Stimulated activated CD4-positive, alpha-beta T cell treated with anti-CD3 and anti-CD28 coated beads, Interleukin-4, amount 100 ng/mL, for 1 hour (primary cell): ENCODE measurements around the gene CHPT1.
"Not testable (repeated sequence)": the region's sequence is repeated elsewhere in the genome, so short reads cannot be mapped to it uniquely, and the experiment has no call there.

Experiments
- DNase-seq: peaks from one replicate; pipeline ENCODE4 v3.0.0-alpha.2; 2020

CHPT1 gene

DNA sequence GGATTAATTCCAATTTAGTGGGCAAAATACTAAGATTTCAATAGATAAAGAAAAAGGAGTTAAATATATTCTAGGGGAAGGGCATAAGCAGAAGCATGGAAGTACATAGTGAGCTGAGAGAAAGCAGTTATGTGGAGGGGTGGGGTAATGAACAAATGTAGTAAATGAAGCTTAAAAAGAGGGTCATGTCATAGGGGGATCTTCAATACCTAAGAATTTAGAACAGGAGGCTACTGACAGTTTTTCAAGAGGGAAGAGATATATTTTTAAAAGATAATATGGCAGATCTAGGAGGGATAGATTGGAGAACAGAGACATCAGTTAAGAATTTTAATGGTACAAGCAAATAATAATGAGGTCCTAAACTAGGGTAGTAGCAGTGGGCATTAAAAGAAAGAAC, 32.4 kb downstream of the CHPT1 start:
- no peak for DNase-seq

DNA sequence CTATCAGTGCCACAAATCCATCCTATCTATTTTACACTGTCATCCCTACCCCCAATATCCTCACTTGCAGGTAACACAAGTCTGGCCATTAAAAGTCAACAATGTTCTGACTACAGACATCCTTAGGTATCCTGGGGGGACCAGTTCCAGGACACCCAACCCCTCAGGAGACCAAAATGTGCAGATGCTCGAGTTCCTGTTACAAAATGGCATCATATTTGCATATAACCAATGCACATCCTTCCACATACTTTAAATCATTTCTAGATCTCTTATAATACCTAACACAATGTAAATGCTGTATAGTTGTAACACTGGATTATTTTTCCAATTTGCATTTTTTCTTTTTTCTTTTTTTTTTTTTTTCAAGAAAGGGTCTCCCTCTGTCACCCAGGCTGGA, 34.9 kb downstream of the CHPT1 start:
- DNase-seq = no peak

DNA sequence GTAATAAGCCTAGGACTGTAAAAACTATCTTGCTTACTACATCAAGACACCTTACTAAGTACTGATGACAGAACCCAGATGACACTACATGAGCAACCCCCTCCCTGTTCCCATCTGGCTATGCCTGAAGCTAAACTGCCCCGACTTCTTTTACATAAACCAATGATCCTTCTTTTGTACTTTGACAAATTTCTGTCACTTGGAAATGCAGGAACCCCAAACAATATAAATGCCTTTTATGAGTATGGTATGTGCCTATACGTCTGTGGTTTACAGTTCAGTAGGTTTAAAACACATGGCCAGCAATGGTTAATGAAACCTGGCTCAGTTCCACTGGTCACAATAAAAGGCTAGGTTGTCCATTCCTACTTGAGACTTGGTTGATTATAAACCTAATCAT, 35.7 kb downstream of the CHPT1 start:
- no peak for DNase-seq

DNA sequence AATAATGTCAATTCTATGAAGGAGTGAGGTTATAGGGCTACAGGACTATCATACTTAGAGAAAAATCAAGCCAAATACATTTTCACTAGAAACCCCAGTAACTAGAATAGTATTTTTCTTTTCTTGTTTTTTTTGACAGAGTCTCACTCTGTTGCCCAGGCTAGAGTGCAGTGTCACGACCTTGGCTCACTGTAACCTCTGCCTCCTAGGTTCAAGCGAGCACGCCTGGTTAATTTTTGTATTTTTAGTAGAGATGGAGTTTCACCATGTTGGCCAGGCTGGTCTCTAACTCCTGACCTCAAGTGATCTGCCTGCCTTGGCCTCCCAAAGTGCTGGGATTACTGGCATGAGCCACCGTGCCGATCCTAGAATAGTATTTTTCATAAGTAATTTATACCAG, 37.0 kb downstream of the CHPT1 start:
- not testable (repeated sequence) for DNase-seq

DNA sequence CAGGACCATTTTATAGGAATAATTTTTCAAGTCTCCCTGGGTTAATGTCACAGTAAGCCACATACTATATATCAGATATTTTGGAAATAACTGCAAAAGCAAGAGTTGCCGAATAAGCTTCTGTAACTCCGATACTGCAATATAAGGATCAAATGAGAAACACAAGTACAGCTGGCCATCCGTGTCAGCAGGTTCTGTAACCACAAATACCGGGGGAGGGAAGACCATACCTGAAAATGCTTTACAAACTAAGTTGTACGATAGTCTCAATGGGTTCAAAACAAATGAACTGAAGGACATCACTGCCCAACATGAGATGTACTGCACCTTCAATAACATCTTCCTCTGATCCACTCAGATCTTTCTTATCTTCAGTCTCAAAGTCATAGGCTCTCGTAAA, 40.0 kb downstream of the CHPT1 start:
- DNase-seq = no peak

DNA sequence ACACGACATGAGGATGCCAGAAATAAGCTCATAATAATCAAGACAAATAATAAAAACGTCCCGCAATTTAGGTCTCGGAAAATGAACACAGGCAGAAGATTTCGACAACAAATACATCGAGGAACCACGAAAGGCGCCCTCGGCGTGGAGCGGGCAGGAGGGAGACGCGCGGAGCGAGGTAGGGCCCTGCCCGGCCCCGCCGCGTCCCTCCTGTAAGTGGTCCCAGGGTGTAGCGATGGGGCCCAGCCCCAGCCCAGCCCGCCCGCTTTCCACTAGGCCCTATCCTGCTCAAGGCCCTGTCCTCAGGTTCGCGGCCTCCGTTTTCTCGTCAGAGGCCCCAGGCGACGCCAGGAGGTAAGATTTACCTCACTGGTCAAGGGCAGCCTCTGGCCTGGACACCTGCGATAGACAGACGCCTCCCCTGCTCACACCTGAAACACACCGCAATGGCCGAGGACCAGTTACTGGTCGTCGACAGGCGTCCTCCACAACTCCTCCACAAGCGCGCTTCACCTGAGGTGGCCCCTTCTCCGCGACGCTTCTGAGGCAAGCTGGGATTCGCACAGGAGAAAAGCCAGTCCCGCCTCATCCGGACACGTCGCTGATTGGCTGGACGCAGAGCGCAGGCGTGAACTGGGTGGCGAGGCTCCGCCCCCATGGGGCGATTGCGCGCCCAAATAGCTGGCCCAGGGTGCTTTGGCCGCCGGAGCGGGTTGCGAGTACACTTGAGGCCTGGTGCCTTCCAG, 41.7 kb downstream of the CHPT1 start, which contains the start of gene SYCP3:
TSS of gene SYCP3 (minus strand) at position 543 of the 746 bp plus-strand sequence. CDS start 1,527 bp downstream, outside the sequence.
- DNase-seq = no peak

DNA sequence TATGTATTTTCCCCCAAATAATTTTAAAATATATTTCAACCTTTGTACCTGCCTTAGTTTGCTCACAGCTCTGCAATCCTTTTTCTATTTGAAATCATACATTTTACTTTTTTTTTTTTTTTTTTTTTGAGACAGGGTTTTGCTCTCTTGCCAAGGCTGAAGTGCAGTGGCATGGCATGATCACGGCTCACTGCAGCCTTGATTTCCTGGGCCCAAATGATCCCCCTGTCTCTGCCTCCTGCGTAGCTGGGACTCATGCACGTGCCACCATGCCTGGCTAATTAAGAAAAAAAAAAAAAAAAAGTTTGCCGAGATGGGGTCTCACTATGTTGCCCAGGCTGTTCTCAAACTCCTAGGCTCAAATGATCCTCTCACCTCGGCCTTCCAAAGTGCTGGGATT, 43.1 kb downstream of the CHPT1 start:
- no peak for DNase-seq

DNA sequence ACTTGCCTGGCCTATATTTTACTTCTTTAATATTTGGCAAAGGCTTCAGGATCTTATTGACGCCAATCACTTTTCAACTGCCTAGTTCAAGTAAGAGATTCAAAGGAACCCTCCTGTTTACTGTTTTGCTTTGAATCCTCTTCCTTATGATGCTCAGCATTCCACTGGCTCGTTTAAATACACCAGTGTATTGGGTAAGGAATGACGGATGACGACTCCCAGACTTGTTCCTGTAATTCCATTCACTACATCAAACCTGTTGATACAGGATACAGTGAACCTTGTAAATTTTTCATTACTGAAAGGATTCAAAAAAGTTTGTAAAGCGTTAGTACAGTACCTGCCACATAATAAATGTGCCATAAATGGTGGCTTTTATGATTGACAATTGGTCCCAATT, 43.5 kb downstream of the CHPT1 start:
- no peak for DNase-seq

DNA sequence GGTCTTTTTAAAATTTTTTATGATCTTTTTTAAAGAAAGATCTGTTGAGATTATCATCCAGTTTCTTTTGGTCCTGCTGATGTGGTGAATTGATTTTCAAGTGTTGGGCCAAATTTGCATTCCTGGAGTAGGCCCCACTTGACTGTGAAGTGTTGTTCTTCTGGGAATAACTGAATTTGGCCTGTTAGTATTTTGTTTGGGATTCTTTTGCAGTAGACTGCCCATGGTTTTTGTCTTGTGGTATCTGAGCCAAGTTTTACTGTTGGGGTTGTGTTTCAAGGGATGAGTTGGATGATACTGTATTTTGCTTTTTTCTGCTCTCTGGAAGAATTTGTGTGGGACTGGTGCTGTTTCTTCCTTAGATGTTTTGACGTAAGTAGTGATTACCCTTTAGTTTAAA, 45.8 kb downstream of the CHPT1 start:
- DNase-seq = no peak

DNA sequence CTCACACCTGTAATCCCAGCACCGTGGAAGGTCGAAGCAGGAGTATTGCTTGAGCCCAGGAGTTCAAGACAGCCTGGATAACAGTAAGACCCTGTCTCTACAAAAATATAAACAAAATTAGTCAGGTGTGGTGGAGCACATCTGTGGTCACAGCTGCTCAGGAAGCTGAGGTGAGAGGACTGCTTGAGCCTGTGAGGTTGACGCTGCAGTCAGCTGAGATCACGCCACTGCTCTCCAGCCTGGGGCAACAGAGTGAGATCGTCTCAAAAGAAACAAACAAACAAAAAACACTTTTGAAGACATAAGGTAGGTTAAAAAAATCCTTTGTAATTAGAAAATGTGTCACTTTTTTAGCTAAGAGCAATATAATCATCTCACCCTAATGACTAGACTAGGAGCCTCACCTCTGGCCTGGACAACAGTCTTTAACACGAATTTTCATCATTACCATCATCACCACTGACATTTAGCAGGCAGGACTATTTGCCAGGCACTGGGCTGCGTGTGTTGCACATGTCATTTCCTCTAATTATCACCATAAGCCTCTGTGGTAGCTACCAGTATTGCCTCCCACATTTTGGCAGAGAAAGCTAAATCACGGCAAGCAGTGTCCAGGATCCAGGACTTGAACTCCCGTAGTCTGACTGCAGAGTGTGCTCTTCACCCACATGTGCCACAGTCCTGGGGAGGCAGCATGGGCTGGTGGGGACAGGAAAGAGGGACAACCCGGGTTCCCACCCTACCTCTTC, 46.5 kb downstream of the CHPT1 start:
- no peak for DNase-seq

DNA sequence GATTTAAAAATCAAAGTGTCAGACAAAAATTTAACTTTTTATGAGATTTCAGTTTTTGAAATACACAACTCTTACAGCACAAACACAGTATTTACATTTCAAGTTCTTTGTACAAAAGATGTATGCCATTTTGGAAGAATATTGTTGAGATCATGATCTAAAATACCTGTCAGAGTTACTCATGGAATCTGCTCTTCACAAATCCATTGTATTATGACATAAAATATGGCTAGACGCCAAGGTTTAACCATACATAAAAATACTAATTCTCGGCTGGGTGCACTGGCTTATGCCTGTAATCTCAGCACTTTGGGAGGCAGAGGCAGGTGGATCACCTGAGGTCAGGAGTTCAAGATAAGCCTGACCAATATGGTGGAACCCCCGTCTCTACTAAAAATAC, 48.0 kb downstream of the CHPT1 start:
- no peak for DNase-seq

DNA sequence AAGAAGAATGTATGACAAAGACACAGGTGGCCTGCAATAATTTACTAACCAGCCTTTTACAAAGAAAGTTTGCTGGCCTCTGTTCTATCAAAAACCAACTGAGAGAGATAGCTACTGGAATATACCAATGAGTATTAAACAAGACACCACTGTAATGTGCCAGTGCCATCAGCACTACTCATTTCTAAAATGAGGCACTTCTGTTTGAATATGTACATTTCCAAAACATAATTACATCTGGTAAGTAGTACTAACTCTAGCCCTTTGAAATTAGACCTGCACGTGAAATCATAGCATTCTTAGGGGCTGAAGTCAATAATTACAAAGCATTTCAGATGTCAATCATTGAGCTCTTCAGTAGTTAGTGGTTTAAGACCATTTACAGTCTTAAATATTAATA, 48.8 kb downstream of the CHPT1 start:
- no peak for DNase-seq

DNA sequence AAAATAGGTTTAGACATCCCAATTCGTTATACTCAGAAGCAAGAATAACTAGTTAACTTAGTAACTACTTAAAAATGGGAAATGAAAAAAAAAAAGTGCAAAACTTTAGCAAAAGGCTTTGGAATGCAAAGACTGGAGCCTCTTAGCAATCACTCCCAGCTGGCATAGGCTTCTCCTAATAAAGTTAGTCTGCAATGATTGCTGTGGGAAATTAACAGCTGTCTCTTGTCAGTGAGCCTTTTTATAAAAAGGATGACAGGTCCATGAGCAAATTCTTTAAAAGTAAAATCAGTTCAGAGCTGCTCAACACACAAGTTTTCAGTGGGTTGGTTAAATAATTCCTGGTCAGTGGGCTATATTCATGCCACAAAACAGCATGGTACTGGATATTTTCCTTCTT, 49.2 kb downstream of the CHPT1 start:
- DNase-seq = no peak

DNA sequence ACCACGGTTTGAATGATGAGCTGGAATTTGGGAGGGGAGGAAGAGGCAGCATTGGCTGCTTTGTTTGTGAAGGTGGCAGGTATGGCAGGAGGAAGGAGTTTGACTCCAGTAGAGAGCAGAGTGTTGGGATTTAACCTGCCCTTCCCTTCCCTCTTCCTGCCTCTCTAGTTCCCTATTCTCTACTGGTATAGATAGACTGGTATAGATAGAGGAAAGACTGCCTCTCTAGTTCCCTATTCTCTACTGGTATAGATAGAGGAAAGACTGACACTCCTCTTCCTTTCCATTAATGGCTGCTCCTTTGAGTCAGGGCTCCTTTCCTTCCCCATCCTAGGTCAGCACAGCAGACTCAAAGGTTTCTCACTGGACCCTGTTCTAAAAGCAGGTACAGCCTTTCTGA, 50.3 kb downstream of the CHPT1 start:
- no peak for DNase-seq

DNA sequence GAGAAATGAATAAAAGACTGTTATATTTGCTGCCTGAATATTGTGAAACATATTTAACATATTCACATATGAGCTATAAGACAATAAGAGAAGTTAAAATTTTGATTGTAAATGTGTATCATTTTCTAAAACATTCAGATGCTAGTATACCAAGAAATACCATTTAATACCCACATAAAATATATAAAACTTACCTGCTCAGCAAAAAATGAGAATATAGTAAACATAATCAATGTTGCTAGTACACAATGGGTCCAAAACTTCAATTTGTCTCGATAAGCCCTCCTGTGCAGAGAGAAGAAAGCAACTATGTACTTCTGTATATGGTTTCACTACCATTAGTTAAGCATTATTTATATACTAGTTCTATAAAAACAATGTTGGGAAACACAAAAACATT, 51.5 kb downstream of the CHPT1 start:
- DNase-seq = no peak

DNA sequence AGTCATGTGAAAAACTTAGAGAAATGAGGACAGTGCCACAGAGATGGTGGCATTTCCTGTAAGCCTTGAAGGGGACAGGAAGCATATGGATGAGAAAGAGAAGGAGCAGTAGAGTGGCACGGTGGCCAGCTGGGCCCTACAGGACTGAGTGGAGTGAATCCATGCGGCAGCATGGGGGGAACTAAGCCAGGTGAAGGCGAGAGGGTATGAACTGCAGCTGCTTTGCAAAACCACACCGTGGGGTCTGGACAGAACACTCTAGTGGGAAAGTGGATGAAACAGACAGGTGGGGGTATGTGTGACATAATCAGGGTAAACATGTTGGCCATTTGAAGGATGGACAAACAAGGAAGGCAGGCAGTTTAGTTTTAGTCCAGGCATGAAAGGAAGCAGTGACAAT, 52.2 kb downstream of the CHPT1 start:
- DNase-seq = no peak

DNA sequence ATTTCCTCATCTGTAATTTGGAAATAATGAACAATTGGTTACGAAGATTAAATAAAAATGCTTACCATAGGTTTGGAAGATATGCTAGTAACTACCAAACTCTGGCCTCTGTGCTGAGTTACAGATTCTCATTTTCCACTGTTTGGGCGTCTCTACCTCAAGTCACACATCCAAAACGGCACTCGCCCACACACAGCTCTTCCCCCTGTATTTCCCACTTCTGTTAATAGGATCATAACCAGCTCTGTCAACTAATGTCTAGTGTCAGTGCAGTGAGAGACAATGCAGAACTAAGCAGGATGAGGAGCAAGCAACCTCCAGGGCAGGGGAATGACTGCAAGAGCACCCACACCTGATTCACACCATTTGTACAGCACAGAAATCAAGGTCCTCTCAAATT, 52.7 kb downstream of the CHPT1 start:
- no peak for DNase-seq

DNA sequence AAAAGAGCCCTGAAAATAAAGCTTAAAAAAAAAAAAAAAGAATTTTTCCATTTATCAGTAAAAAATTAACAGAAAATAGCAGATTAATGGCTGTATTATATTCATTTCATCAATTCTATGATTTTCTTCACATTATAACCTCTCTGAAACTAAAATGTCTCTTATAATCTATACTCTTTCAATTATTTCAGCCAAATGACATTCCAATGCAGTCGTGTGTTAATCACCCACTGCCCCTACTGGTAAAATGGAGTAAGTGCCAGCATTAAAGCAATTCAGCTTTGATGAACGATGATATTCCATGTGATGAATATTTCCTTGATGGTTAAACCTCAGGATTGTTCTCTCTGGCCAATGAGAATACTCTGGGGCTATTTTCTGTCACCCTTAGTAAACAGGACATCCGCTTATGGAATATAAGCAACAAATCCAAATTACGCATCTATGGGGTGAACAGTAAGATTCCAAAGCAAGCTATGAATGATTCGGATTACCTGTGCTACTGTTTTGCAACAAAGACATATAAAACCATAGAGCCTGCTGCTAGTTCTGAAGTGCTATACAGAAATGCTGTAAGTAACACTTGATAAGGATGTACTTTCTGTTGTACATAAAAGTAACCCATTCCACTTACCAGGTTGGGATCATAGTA, 62.1 kb downstream of the CHPT1 start:
- DNase-seq = no peak

DNA sequence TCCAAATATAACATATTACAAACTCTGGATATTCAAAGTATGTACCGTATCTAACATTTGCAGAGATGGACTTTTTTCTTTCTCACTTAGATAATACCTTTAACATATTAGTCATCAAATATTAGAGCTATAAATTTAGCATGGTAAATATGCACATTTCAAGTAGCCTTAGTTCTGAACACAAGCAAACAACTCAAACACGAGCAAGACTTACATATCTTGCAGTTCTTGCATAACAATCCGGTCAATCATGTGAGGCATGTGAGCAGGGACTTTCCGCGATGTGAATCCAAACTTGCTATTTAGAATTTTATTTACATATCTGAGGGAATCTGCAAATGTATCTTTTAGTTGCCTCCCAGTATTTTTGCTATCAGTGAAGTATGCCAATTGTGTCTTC, 63.9 kb downstream of the CHPT1 start:
- DNase-seq = no peak

DNA sequence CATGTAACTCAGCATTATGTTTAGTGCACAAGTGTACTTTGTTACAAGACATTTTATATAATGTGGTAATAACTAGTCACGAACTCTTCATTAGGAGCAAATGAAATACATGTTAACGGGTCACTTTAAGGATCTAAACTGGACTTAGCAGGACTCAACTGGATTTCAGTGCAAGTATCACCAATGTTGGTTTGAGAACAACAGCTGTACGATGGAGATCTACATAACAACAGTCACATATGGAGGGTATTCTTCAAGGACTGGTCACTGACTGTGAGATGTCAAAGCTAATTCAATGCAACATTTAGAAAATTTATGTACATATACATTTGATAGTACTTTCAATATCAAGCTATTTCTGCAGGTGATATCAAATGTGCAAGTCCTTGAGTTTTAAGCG, 64.3 kb downstream of the CHPT1 start:
- no peak for DNase-seq

DNA sequence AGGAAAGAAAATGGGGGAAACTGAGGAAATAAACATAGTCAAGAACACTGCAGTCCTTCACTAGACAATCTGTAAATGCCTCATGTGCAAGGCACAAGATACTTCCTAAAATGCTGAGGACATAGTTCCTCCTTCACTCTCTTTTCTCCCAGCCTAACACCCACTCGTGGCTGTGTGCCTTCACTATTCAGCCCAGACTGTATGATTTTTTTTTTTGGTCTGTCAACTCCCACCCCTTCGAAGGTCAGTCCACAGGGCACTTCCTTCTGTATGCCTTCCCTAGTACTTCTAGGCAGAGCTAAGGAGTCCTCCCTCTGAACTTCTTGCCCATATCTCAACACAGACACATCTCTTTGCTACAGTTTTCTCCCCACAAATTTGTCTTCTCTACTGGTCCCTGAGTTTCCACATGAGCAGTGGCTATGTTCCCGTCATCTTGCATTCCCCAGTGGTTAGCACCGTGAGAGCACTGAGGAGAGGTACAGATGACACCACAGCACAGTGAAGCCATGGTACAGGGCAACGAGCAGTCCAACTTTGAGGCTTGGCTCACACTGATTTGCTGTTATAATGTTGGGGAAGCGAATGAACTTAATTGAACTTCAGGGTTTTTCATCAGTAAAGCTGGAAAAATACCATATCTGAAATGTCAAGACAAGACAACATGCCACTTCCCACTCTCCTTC, 65.9 kb downstream of the CHPT1 start:
- DNase-seq = no peak

DNA sequence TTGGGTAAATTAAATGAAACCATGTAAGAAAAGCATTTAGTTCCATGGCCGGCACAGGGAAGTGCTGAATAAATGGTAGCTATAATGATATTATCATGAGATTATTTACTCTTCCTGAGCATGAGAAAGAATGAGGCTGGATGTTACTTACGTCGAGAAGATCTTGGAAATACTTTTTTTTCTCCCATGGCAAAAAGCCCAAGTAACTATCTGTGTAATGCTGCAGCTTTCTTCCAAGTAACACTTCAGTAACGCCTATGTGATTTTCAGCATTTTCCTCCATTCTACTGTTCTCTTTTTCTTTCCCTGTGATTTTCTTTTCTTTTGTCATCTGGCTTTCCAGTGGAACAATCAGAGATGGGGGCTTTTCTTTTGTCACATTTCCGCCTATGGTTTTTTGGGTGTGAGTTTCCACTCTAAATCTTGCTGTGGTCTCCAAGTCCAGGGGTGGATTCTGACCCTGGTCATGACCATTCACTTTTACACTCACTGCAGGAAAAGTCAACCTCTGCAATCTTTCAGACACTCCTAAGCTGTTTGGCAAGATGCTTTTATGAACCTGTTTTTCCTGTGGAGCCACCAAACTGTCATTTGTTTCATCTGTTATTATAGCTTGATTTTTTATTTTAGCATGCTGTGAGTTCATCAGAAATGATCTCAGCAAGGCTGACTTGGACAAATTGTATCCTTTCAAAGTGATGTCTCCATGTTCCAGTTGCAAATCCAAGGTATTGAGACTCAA, 66.8 kb downstream of the CHPT1 start:
- no peak for DNase-seq

DNA sequence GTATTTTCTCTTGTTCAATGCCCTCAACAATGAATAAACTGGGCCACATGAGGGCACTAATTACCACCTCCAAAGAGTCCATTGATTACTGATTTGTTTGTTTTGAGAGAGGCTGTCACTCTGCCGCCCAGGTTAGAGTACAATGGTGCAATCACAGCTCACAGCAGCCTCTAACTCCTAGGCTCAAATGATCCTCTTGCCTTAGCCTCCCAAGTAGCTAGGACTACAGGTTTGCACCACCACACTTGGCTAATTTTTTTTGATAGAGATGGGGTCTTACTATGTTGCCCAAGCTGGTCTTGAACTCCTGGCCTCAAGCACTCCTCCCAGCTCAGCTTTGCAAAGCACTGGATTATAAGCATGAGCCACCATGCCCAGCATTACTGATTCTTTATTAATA, 70.1 kb downstream of the CHPT1 start:
- DNase-seq = no peak
